ENCODE measurements around the gene BTNL8.
"Not testable (repeated sequence)": the region's sequence is repeated elsewhere in the genome, so short reads cannot be mapped to it uniquely, and the experiment has no call there.

The BTNL8 gene

GRCh38 chr5:180875860-180876426 lies 23.0 kb upstream of the BTNL8 start:
- no peak for DNase-seq

GRCh38 chr5:180885845-180886529 lies 13.0 kb upstream of the BTNL8 start:
- not testable (repeated sequence) for DNase-seq

- DNase-seq = no peak
Observed at GRCh38 chr5:180889381-180889780, 9.6 kb upstream of the BTNL8 start.

GRCh38 chr5:180895330-180895729 lies 3.6 kb upstream of the BTNL8 start:
- not testable (repeated sequence) for DNase-seq

GRCh38 chr5:180900178-180900577 lies 1.2 kb downstream of the BTNL8 start:
- DNase-seq = no peak

- no peak for DNase-seq
Observed at GRCh38 chr5:180901319-180902009, 2.5 kb downstream of the BTNL8 start.

- no peak for DNase-seq
Observed at GRCh38 chr5:180908400-180908799, 9.4 kb downstream of the BTNL8 start.

GRCh38 chr5:180908998-180909731 lies 10.2 kb downstream of the BTNL8 start:
- DNase-seq = no peak

GRCh38 chr5:180909782-180910181 lies 10.8 kb downstream of the BTNL8 start:
- no peak for DNase-seq

- no peak for DNase-seq
Observed at GRCh38 chr5:180910182-180910581, 11.2 kb downstream of the BTNL8 start.

- DNase-seq = no peak
Observed at GRCh38 chr5:180910735-180911134, 11.8 kb downstream of the BTNL8 start.

GRCh38 chr5:180914646-180915045 lies 15.7 kb downstream of the BTNL8 start:
- DNase-seq = no peak

- DNase-seq = no peak
Observed at GRCh38 chr5:180915924-180916323, 17.0 kb downstream of the BTNL8 start.

GRCh38 chr5:180918380-180918779 lies 19.4 kb downstream of the BTNL8 start:
- no peak for DNase-seq

- no peak for DNase-seq
Observed at GRCh38 chr5:180920710-180921109, 21.8 kb downstream of the BTNL8 start.

GRCh38 chr5:180922932-180923331 lies 24.0 kb downstream of the BTNL8 start:
- no peak for DNase-seq

GRCh38 chr5:180932660-180933059 lies 33.7 kb downstream of the BTNL8 start:
- DNase-seq = no peak

- no peak for DNase-seq
Observed at GRCh38 chr5:180935203-180935602, 36.2 kb downstream of the BTNL8 start.

- DNase-seq = no peak
Observed at GRCh38 chr5:180938294-180938693, 39.3 kb downstream of the BTNL8 start.

GRCh38 chr5:180950291-180950949 lies 51.5 kb downstream of the BTNL8 start:
- DNase-seq = no peak

- DNase-seq = no peak
Observed at GRCh38 chr5:180959661-180960060, 60.7 kb downstream of the BTNL8 start.

- DNase-seq = no peak
Observed at GRCh38 chr5:180960209-180960608, 61.2 kb downstream of the BTNL8 start.

- no peak for DNase-seq
Observed at GRCh38 chr5:180969406-180969805, 70.4 kb downstream of the BTNL8 start.

Measured in T1000 (cell line).